Measurements from ENCODE around the gene ANGPTL4. TPM values are rescaled to one million over a fixed set of nuclear protein-coding genes. Genes with fewer than 3 reads are reported as not detected.
"Not testable (repeated sequence)": the region's sequence is repeated elsewhere in the genome, so short reads cannot be mapped to it uniquely, and the experiment has no call there.

Gene ANGPTL4
- total RNA-seq, 2 donors from 2014 or later, result 32.6 to 69.1 TPM

DNA sequence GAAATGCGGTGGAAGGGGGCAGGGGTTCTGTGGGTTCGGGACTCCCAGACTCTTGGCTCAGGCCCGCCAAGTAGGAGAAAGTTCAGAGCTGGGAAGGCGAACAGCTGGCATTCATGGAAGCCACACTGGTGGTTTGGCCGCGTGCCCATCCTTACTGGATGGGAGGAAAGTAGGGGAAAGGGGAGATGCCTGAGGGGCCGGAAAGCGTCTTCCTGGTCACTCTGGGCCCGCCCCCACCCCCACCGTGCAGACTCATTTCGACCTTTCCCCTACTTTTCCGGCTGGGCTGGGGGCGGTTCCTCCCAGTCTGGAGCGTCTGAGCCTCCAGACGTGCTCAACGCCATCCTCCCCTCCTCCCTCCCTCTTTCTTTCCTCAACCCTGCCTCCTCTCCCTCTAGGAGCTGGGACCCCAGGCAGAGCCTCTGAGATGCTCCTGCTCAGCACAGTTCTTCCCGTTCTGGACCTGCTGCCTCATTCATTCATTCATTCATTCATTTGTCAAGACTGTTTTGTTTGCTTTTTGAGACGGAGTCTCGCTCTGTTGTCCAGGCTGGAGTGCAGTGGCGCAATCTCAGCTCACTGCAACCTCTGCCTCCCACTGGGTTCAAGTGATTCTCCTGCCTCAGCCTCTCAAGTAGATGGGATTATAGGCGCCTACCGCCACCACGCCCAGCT lies 3.5 kb downstream of the ANGPTL4 start:
- H3K27me3 ChIP-seq, result no peaks in the 10 kb centered on the region
- peak overlapping the region; percentile 35 to 94 for H3K4me3 ChIP-seq
- peaks cover 61% of the 10 kb centered on the region for H3K36me3 ChIP-seq
- H3K4me1 ChIP-seq, result peaks cover 0 to 69% of the 10 kb centered on the region in 2 donors
- peak; percentile 95 for DNase-seq (ENCODE audit: low spot score)
- peak overlapping the region; percentile 64 to 98 for H3K27ac ChIP-seq
- no peak for TF ChIP-seq CTCF (IDR thresholded peaks at IDR 0.05)
- H3K9me3 ChIP-seq, result no peaks in the 10 kb centered on the region

GRCh38 chr19:8370176-8371010 lies 6.4 kb downstream of the ANGPTL4 start:
- H3K36me3 ChIP-seq, result peaks cover 82% of the 10 kb centered on the region
- peak; percentile 75 for DNase-seq (ENCODE audit: low spot score)
- H3K27ac ChIP-seq, result peak overlapping the region; percentile 24 to 44
- no peak overlapping the region for H3K4me3 ChIP-seq
- H3K27me3 ChIP-seq, result no peaks in the 10 kb centered on the region
- peaks cover 0 to 40% of the 10 kb centered on the region in 2 donors for H3K4me1 ChIP-seq
- H3K9me3 ChIP-seq, result no peaks in the 10 kb centered on the region
- TF ChIP-seq CTCF (IDR thresholded peaks at IDR 0.05), result no peak

DNA sequence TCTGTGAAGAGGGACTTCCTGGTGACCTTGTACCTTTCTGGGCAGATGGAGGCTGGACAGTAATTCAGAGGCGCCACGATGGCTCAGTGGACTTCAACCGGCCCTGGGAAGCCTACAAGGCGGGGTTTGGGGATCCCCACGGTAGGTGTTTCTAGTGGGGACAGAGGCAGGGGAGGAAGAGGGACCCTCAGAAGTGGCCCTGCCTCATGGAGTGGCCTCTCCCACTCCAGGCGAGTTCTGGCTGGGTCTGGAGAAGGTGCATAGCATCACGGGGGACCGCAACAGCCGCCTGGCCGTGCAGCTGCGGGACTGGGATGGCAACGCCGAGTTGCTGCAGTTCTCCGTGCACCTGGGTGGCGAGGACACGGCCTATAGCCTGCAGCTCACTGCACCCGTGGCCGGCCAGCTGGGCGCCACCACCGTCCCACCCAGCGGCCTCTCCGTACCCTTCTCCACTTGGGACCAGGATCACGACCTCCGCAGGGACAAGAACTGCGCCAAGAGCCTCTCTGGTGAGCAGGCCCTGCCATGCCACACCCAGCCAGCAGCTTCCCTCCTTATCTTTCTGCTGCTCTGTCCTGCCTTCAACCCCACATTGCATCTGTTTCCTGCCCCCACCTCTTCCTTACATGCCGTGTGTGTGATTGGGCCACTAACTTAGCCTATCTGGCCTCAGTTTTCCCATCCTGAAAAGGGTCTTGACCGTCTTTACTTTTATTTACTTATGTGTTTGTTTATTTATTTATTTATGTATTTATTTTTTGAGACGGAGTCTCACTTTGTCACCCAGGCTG lies 7.3 kb downstream of the ANGPTL4 start:
- no peak for TF ChIP-seq CTCF (IDR thresholded peaks at IDR 0.05)
- Histone ChIP-seq H3K27ac (peak overlapping the region; percentile 24 to 44), H3K27me3 (no peaks in the 10 kb centered on the region), H3K4me1 (peaks cover 0 to 32% of the 10 kb centered on the region in 2 donors), H3K36me3 (peaks cover 74% of the 10 kb centered on the region), H3K4me3 (no peak overlapping the region), H3K9me3 (no peaks in the 10 kb centered on the region)
- no peak for DNase-seq (ENCODE audit: low spot score)

GRCh38 chr19:8373867-8374813 lies 10.2 kb downstream of the ANGPTL4 start:
- H3K4me1 ChIP-seq, result peaks cover 0 to 3% of the 10 kb centered on the region in 2 donors
- TF ChIP-seq CTCF (IDR thresholded peaks at IDR 0.05), result no peak
- H3K27ac ChIP-seq, result peak overlapping the region in 1 of 2 donors; percentile 34
- DNase-seq (ENCODE audit: low spot score), result peak; percentile 84
- H3K9me3 ChIP-seq, result no peaks in the 10 kb centered on the region
- H3K36me3 ChIP-seq, result peaks cover 55% of the 10 kb centered on the region
- H3K4me3 ChIP-seq, result no peak overlapping the region
- H3K27me3 ChIP-seq, result no peaks in the 10 kb centered on the region

GRCh38 chr19:8375766-8376165 lies 11.8 kb downstream of the ANGPTL4 start:
- H3K36me3 ChIP-seq, result peaks cover 39% of the 10 kb centered on the region
- not testable (repeated sequence) for H3K9me3 ChIP-seq; H3K4me1 ChIP-seq; DNase-seq (ENCODE audit: low spot score); H3K27me3 ChIP-seq; H3K27ac ChIP-seq; H3K4me3 ChIP-seq

DNA sequence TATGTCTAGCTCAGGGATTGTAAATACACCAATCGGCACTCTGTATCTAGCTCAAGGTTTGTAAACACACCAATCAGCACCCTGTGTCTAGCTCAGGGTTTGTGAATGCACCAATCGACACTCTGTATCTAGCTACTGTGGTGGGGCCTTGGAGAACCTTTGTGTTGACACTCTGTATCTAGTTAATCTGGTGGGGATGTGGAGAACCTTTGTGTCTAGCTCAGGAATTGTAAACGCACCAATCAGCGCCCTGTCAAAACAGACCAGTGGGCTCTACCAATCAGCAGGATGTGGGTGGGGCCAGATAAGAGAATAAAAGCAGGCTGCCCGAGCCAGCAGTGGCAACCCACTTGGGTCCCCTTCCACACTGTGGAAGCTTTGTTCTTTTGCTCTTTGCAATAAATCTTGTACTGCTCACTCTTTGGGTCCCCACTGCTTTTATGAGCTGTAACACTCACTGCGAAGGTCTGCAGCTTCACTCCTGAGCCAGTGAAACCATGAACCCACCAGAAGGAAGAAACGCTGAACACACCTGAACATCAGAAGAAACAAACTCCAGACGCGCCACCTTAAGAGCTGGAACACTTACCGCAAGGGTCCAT lies 12.5 kb downstream of the ANGPTL4 start:
- not testable (repeated sequence) for H3K9me3 ChIP-seq; H3K27ac ChIP-seq; H3K27me3 ChIP-seq; H3K4me1 ChIP-seq; H3K4me3 ChIP-seq; DNase-seq (ENCODE audit: low spot score)
- H3K36me3 ChIP-seq, result peaks cover 31% of the 10 kb centered on the region

All from right atrium auricular region (tissue), 2 donors.